Activated naive CD4-positive, alpha-beta T cell (primary cell): ENCODE results near the gene SAMD7.

ENCODE experiments used
- DNase-seq, 4 experiments: peaks; one replicate each; lab custom pipeline; 2025; lab: John Stamatoyannopoulos, UW

Gene SAMD7

GRCh38 chr3:169913323-169913722 is 2.0 kb downstream of the SAMD7 start:
- DNase-seq, result no peak

GRCh38 chr3:169914321-169914720 is 2.9 kb downstream of the SAMD7 start:
- DNase-seq, result no peak

GRCh38 chr3:169923189-169923588 is 11.8 kb downstream of the SAMD7 start:
- no peak for DNase-seq

GRCh38 chr3:169923831-169924230 is 12.5 kb downstream of the SAMD7 start:
- DNase-seq, result no peak

- no peak for DNase-seq
Measured at GRCh38 chr3:169929830-169930519, 18.6 kb downstream of the SAMD7 start.

- no peak for DNase-seq
Measured at GRCh38 chr3:169930843-169931242, 19.5 kb downstream of the SAMD7 start.

DNA sequence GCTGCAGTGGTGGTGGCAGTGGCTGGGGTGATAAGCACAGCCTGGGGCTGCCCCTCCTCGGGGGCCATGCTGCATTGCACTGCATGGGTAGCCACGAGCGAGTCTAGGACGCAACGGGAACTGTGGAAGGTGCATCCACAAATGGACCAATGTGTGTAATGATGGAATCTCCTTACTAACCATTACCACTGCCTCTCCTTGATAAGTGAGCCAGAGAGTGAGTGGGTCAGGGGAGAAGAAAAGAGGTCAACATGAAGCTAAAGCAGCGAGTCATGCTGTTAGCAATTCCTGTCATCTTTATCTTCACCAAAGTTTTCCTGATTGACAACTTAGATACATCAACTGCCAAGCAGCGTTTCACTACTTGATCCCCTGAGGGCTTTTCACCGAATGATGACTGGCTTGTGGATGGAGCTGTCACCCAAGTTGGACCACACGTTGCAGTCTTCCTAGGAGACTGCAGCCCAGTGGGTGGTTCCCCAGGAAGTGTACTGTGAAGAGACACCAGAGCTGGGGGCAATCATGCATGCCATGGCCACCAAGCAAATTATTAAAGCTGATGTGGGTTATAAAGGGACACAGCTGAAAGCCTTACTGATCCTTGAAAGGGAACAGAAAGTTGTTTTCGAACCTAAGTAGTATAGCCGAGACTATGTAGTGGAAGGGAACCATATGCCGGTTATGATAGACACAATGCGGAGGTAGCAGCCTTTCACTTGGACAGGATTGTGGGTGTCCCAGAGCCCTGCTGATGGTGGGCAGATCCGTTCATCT is 20.6 kb downstream of the SAMD7 start:
- DNase-seq, result no peak

GRCh38 chr3:169939320-169939719 is 27.9 kb downstream of the SAMD7 start:
- DNase-seq, result no peak

- no peak for DNase-seq
Measured at GRCh38 chr3:169939751-169940150, 28.4 kb downstream of the SAMD7 start.

GRCh38 chr3:169940470-169941181 is 29.3 kb downstream of the SAMD7 start:
- DNase-seq, result no peak

DNA sequence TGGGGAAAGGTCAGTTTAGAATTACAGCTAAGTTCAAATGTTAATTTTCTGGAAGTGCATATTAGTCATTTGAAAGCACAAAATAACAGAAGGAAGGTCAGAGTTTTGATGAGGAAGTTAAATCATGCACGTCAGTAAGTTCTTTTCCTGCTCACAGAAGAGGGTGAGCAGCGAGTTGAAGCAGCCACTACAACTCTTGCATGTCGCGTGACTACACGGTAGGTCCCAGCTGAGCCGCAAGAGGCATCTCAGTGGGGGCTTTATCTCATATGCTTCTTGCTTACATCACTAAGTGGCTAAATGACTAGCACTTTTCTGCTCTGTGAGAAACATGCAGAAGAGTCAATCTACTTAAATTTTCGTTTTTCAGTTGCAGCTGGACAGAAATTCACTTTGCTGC is 33.9 kb downstream of the SAMD7 start:
- DNase-seq, result peak in 1 of 4 experiments; percentile 15

GRCh38 chr3:169946336-169946735 is 35.0 kb downstream of the SAMD7 start:
- no peak for DNase-seq

DNA sequence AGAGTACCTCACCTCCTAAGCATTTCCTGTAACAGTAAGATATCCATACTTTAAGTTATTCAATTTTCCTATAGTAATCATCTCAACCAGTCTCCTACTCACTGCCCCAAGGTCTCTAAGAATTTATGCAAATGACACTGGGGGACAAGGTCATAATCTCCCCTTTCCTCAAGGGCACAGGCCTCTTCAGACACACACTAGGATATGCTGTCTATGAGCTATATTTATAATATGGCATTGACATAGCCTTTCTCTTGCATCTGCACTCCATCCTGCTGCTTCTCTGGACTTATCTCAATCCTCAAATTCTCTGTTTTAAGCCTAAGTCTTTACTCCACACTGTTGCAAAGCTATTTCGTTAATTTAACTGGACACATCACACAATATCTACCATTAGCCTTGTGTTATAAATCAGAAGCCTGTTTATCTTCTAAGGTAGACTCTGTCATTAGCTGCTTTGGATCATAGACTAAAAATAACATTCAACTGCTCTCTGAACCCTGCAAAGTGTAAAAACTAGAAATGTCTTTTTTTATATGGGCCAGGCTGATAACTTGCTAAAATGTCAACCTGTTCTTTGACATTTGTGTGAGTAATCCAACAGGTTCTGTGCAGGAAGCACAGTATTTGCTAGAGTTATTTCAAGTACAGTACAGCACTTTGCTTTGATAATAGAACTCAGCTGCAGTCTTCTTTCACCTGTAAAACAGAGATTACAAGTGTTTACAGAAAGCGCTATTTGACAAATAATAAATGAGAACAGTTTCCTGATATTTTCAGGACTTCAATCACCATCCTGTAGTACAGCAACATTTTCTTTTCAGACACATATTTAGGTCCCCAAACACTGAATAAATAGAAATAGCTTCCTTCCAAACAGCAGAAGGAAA is 37.4 kb downstream of the SAMD7 start:
- no peak for DNase-seq

DNA sequence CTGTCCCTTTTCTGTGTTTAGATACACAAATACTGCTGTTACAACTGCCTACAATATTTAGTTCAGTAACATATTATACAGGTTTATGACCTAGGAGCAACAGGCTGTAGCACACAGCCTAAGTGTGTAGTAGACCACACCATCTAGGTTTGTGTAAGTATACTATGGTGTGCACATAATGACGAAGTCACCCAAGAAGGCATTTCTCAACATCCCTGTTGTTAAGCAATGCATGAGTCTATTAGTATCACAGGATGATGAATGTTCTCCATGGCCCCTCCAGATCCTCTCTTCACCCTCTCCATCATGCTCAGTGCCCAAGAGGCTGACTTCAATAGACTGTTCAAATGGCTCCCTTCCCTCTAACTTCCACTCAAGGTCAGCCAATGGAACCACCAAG is 40.7 kb downstream of the SAMD7 start:
- DNase-seq, result no peak

DNA sequence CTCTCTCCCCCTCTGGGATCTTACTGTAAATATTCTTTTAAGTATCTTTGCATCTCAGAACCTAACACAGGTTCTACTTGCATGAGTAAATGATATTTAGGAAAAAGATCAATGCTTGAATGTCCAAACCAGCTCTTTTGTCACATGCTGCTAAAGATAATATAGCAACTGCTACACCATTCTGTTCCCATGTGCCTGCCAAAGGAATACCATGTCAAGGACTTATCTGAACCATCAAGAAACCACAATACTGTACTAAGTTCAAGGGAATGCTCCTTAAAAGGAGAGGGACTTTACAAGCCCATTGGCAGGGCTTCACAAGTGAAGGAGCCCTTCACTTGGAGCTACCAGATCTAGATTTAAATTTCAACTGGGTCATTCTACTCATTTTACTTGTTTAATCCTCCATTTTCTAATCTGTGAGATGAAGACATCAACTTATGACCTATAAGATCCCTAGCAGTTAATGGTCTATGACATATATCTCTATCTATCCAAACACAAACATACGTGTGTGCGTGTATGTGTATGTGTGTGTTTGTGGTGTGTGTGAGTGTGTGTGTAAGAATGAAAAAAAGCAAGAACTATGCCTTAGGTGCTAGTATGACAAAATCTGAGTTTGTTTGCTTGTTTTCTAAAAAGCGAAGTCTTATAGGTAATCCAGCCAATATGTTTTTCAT is 42.2 kb downstream of the SAMD7 start:
- no peak for DNase-seq

DNA sequence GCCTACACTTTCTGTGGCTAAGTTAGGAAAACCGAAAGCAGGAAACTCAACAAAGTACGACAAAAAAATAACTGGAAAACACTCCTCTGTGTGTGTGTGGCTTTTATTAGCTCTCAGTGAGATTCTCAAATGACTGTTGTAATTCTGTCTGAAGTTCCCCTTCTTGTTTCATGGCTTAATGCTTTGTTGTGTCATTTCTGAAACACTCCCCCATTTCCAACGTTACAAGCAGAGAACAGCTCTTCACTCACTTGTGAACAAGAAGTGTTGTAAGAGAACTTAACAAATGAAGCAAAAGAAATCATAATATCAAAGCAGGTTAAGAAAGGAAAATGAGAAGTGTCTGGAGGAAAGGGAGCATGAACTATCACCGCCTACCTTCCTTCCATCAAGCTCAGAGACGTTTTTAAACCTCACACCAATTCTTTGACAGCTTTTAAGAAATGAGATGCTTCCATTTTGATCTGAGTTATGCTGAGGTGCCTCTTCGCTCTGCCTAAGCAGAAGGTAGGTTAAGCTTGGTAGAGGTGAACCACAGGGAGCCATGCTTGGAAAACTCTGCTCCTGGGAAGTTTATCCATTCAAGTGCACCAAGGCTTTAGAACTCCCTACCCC is 42.9 kb downstream of the SAMD7 start:
- no peak for DNase-seq

GRCh38 chr3:169955406-169955805 is 44.0 kb downstream of the SAMD7 start:
- no peak for DNase-seq

GRCh38 chr3:169964176-169964575 is 52.8 kb downstream of the SAMD7 start:
- no peak for DNase-seq

DNA sequence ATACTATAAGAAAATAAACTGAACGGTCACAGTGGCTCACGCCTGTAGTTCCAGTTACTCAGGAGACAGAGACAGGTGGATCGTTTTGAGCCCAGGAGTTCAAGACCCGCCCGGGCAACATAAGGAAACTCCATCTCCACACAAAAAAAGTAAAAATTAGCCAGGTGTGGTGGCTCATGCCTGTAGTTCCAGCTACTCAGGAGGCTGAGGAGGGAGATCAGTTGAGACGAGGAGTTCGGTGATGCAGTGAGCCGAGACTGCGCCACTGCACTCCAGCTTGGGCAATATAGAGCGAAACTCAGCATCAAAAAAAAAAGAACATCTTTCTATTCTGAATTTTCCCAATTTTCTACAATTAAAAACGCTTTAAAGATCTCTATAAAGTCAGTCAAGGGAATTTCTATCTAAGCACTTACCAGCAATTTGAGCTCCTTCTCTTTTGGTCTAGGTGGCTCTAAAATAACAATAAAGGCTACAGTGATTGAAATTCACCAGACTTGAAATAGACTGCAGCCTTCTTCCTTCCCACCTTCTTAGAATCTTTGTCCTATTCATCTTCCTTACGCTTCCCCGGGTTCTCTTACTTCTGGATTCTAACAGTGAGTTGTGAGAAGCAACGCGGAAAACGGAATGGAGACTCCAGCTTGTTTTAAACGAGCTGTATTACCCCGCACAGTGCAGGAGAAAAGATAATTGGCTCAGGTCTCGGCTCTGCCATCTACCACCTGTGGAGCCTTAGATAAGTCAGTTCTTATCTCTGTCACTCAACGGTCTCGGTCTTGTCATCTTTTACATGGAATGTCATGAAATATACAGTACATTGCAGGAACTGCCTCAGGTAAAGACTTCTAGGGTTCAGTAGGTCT is 54.4 kb downstream of the SAMD7 start:
- DNase-seq, result peak in 1 of 4 experiments; percentile 20

- peak; percentile 82 to 93 (median 92) for DNase-seq
Measured at GRCh38 chr3:169966428-169966950, 55.1 kb downstream of the SAMD7 start, which contains the start of gene SEC62. SEC62 (plus strand) TSS chr3:169966807; CDS start chr3:169966823, 16 bp downstream.
